Astrocyte of the spinal cord (primary cell): ENCODE measurements around the gene FBXL5.
A peak's percentile ranks its signal among the peaks of the same experiment; 100 is the strongest.

ENCODE experiments used
- DNase-seq: peaks from one replicate; pipeline ENCODE4 v3.0.0; 2011; ENCODE audit warnings: low read depth, low spot score
- H3K4me3 ChIP-seq: 2 replicates; pipeline ENCODE4 v1.5.1; 2011; ENCODE audit warnings: low read depth, mild to moderate bottlenecking, low read length, moderate library complexity
- in situ Hi-C: cut with HindIII; loops from 2 replicates; pipeline ENCODE4 v1.10.0; 2017; ENCODE audit warnings: low sequenced_read_pairs
- TF ChIP-seq, protein P1 (sequence below): IDR thresholded peaks from 2 replicates; pipeline ENCODE4 v1.5.1; 2012; ENCODE audit warnings: low read depth, mild to moderate bottlenecking, low read length, inconsistent platforms

The FBXL5 gene

DNA sequence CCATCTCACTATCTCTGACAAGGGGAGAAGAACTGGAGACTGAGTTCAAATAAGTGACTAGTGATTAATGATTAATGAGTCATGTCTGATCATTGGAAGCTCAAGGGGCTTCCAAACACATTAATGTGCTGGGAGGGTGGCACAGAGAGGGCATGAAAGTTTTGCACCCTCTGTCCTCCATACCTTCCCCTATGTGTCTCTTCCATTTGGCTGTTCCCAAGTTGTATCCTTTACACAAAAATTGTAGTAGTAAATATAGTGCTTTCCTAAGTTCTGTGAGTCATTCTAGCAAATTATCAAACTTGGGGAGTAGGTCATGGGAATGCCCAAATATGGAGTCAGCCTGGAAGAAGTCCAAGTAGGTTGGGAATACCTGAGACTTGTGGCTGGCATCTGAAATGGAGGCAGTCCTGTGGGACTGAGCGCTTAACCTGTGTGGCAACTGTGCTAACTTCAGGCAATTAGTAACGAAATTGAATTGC, 22.4 kb upstream of the FBXL5 start:
- peak; percentile 57 for DNase-seq
- TF ChIP-seq, protein P1, sequence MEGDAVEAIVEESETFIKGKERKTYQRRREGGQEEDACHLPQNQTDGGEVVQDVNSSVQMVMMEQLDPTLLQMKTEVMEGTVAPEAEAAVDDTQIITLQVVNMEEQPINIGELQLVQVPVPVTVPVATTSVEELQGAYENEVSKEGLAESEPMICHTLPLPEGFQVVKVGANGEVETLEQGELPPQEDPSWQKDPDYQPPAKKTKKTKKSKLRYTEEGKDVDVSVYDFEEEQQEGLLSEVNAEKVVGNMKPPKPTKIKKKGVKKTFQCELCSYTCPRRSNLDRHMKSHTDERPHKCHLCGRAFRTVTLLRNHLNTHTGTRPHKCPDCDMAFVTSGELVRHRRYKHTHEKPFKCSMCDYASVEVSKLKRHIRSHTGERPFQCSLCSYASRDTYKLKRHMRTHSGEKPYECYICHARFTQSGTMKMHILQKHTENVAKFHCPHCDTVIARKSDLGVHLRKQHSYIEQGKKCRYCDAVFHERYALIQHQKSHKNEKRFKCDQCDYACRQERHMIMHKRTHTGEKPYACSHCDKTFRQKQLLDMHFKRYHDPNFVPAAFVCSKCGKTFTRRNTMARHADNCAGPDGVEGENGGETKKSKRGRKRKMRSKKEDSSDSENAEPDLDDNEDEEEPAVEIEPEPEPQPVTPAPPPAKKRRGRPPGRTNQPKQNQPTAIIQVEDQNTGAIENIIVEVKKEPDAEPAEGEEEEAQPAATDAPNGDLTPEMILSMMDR, result no peak
- no peak overlapping the region for H3K4me3 ChIP-seq
- in situ Hi-C loops, result no loop called here

DNA sequence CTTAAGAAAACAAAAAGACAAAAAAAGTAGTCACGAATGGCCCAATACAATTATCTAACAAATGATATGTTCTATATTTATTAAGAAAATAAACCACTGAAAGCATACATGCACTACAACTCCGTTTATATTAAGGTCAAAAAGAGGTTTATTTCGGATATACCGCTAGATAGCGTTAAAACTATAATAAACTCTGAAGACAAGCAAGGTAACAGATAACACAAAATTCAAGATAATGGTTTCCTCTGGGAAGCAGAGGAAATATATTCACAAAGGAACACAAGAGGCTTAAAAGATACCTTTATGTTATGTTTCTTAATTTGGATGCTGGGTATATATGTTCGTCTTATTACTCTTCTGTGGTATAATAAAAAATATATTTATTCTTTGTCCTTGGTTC, 21.7 kb upstream of the FBXL5 start:
- no peak for DNase-seq
- no peak overlapping the region for H3K4me3 ChIP-seq
- in situ Hi-C loops, result no loop called here
- TF ChIP-seq, protein P1, result no peak

DNA sequence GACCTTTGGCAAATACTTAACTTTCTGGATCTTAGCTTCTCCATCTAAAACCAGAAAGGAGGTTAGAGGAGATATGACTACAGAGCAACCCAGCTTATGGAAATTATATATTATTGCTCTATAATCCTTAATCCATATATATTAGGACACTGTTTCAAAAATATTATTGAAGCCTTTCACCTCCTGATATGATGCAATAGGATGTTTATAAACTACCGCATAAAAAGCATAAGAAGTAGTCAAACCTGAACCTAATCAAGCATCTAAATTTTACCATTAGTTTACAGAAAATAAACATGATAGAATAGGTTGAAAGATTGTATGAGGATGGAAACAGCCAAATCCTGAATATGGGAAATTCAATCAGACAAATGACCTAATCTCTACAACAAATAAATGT, 20.9 kb upstream of the FBXL5 start:
- DNase-seq, result no peak
- in situ Hi-C loops, result no loop called here
- TF ChIP-seq, protein P1, result no peak
- H3K4me3 ChIP-seq, result no peak overlapping the region

DNA sequence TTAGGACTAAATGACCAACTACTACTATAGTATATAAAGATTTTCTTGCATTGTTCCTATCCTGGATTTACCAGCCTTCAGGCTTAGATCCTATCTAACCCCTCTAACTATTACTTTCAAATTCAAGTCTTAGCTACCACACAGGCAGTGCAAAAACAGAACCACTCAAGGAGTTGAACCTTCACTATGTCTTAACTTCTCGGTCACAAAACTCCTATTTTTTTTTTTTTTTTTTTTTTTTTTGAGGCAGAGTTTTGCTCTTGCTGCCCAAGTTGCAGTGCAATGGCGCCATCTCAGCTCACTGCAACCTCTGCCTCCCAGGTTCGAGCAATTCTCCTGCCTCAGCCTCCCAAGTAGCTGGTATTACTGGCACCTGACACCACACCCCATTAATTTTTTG, 20.2 kb upstream of the FBXL5 start:
- TF ChIP-seq, protein P1, result no peak
- H3K4me3 ChIP-seq, result no peak overlapping the region
- in situ Hi-C loops, result no loop called here
- DNase-seq, result no peak

DNA sequence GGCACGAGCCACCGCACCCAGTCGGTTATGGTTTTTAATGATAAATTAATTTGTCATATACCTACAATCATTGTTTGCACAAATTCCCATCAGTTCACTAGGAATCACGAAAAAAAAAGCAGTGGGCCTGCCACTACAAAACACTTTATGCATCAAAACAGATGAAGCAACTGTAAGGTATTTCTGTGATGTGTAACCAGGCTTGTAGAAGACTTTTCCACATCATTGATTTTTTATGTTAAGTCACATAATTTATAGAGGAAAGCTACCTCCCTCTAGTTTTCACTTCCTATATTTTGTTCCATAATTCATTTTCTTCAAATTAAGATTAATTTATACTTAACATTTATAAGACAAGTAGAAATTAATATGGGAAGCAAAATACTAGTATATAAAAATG, 19.8 kb upstream of the FBXL5 start:
- H3K4me3 ChIP-seq, result no peak overlapping the region
- TF ChIP-seq, protein P1, result no peak
- DNase-seq, result no peak
- in situ Hi-C loops, result no loop called here

DNA sequence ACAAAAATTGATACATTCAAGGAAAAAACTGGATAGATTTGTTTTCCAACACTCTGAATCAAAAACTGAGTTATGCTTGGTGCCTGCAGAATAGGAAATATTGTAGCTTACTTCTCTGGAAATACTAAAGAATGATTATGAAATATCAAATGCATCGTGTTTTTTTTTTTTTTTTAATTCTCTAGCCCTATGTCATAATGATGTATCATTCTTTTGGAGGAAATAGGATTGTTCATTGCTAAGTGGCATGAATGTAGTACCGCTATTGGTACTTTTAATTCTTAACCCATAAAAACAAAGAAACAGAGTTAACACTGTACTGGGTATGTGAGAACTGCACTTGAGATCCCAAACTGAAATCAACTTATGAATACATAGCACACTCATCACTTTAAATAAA, 18.9 kb upstream of the FBXL5 start:
- in situ Hi-C loops, result no loop called here
- TF ChIP-seq, protein P1, result no peak
- H3K4me3 ChIP-seq, result no peak overlapping the region
- DNase-seq, result no peak

DNA sequence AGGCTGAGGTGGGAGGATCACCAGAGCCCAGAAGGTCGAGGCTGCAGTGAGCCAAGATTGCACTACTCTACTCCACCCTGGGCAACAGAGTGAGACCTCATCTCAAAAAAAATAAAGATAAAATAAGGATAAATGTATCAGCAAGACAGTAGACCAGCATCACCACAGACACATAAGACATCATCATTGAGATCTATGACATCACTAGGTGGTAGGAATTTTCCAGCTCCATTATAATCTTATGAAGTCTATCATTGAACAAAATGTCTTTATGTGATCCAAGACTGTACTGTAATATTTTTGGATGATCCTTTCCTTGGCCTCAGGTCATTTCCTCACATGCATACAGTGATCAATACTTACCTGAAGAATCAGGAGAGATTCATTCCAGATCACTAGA, 18.2 kb upstream of the FBXL5 start:
- DNase-seq, result no peak
- in situ Hi-C loops, result no loop called here
- TF ChIP-seq, protein P1, result no peak
- no peak overlapping the region for H3K4me3 ChIP-seq
